ENCODE data around the gene HACD1.
"Not testable (repeated sequence)": the region's sequence is repeated elsewhere in the genome, so short reads cannot be mapped to it uniquely, and the experiment has no call there.

Gene HACD1

GRCh38 chr10:17643339-17643754, 26.2 kb upstream of the HACD1 start:
- Histone ChIP-seq H3K36me3 (no peaks in the 10 kb centered on the region), H3K4me3 (peak overlapping the region; percentile 84 to 89), H3K27ac (peak overlapping the region; percentile 94), H3K9me3 (no peaks in the 10 kb centered on the region), H3K27me3 (no peaks in the 10 kb centered on the region), H3K4me1 (peaks cover 0 to 40% (median 26%) of the 10 kb centered on the region in 4 donors)
- no peak for TF ChIP-seq CTCF (IDR thresholded peaks at IDR 0.05)
- intact Hi-C loops (cut with DNase I; ENCODE audit: low total_unique reads) = no loop called here
- DNase-seq = peak; percentile 64 to 85

GRCh38 chr10:17640331-17640816, 23.2 kb upstream of the HACD1 start:
- no peaks in the 10 kb centered on the region for H3K27me3 ChIP-seq
- no peak for TF ChIP-seq CTCF (IDR thresholded peaks at IDR 0.05)
- no peaks in the 10 kb centered on the region for H3K9me3 ChIP-seq
- H3K27ac ChIP-seq = no peak overlapping the region
- intact Hi-C loops (cut with DNase I; ENCODE audit: low total_unique reads) = no loop called here
- H3K4me1 ChIP-seq = peaks cover 0 to 15% (median 14%) of the 10 kb centered on the region in 4 donors
- no peak for DNase-seq
- H3K36me3 ChIP-seq = no peaks in the 10 kb centered on the region
- H3K4me3 ChIP-seq = no peak overlapping the region

DNA sequence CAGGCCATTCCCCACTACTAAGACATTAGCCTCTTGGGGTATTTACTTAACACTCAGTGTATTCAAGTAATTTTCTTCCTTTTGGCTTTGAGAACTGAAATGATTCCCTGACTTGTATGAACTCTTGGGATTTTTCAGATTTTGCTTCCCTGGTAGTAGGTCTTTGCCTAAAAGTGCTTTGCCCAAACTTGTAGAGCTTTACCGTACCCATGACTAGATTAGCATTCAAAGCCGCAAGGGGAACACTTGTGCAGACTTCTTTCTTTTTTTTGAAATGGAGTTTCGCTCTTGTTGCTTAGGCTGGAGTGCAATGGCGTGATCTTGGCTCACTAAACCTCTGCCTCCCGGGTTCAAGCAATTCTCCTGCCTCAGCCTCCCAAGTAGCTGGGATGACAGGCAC, 20.7 kb upstream of the HACD1 start:
- H3K4me3 ChIP-seq = no peak overlapping the region
- no peak for TF ChIP-seq CTCF (IDR thresholded peaks at IDR 0.05)

DNA sequence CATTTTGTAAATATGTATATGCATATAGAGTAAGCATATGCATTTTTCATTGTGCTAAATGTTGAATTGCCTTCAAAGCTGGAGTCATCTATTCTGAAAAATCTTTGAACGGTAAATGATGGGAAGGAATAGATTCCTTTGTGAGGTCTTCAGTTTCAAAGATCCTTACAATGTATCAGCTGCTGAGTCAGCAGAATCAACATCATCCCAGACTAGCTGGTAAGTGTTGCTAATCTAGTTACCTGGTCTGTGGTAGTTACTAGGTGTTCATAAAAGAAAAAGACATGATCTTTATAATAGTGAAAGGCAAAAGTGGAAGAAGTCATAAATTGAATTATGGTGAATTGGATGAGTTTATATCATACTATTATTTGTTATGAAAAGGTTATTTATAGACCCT, 16.2 kb upstream of the HACD1 start:
- intact Hi-C loops (cut with DNase I; ENCODE audit: low total_unique reads) = no loop called here
- DNase-seq = no peak
- no peak overlapping the region for H3K4me3 ChIP-seq
- H3K36me3 ChIP-seq = no peaks in the 10 kb centered on the region
- H3K27ac ChIP-seq = no peak overlapping the region
- H3K9me3 ChIP-seq = no peaks in the 10 kb centered on the region
- TF ChIP-seq CTCF (IDR thresholded peaks at IDR 0.05) = no peak
- H3K27me3 ChIP-seq = no peaks in the 10 kb centered on the region
- H3K4me1 ChIP-seq = no peaks in the 10 kb centered on the region

More for the DNA sequence above, 20.7 kb upstream of the HACD1 start:
- no peaks in the 10 kb centered on the region for H3K36me3 ChIP-seq
- DNase-seq = no peak
- intact Hi-C loops (cut with DNase I; ENCODE audit: low total_unique reads) = no loop called here
- no peaks in the 10 kb centered on the region for H3K27me3 ChIP-seq
- H3K4me1 ChIP-seq = peaks cover 0 to 3% (median 3%) of the 10 kb centered on the region in 4 donors
- no peak overlapping the region for H3K27ac ChIP-seq
- H3K9me3 ChIP-seq = no peaks in the 10 kb centered on the region

DNA sequence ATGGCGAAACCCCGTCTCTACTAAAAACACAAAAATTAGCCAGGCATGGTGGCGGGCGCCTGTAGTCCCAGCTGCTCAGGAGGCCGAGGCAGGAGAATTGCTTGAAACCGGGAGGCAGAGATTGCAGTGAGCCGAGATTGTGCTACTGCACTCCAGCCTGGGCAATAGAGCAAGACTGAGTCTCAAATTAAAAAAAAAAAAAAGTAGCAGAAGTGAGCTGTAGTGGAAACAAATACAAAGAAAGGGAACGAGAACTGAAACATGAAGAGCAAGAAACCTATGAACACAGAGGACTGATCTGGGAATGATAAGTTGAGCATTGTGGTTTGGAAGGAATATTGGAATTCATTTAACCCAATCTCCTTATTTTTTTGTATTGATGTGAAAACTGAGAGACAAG, 15.4 kb upstream of the HACD1 start:
- intact Hi-C loops (cut with DNase I; ENCODE audit: low total_unique reads); H3K27me3 ChIP-seq; H3K4me3 ChIP-seq; H3K9me3 ChIP-seq; H3K4me1 ChIP-seq; H3K27ac ChIP-seq; H3K36me3 ChIP-seq; DNase-seq: not testable (repeated sequence)

DNA sequence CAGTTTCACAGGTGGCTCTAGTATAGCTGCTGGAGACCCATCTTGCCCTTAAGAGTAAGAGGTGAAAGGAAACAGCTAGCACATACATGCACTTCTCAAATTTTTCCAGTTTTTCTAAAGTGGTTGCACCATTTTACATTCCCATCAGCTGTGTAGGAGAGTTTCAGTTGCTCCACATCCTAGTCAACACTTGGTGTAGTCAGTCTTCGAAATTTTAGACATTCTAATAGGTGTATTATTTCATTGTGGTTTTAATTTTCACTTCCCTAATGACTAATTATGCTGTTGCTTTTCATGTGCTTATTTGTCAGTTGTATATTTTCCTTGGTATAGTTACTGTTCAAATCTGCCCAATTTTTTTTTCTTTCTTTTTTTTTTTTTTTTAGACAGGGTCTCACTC, 9.5 kb upstream of the HACD1 start:
- no peak overlapping the region for H3K4me3 ChIP-seq
- no peak for TF ChIP-seq CTCF (IDR thresholded peaks at IDR 0.05)
- no peaks in the 10 kb centered on the region for H3K27me3 ChIP-seq
- DNase-seq = no peak
- H3K36me3 ChIP-seq = no peaks in the 10 kb centered on the region
- H3K9me3 ChIP-seq = no peaks in the 10 kb centered on the region
- H3K27ac ChIP-seq = no peak overlapping the region
- no peaks in the 10 kb centered on the region for H3K4me1 ChIP-seq
- intact Hi-C loops (cut with DNase I; ENCODE audit: low total_unique reads) = no loop called here

All from tibial artery (tissue), 4 donors.